Fibroblast of lung (primary cell): ENCODE results near the gene P4HTM. TPM values are rescaled to one million over a fixed set of nuclear protein-coding genes. Genes with fewer than 3 reads are reported as not detected.
A peak's percentile ranks its signal among the peaks of the same experiment; 100 is the strongest.

ENCODE experiments used
- DNase-seq, 2 donors: peaks; one replicate each; pipeline versions ENCODE4 v3.0.0 to v3.0.0-alpha.2; 2010; ENCODE audit warnings: low read depth in 2 of 2
- H2AFZ ChIP-seq: 2 replicates; pipeline ENCODE4 v1.5.1; 2012; ENCODE audit warnings: low read length, control low read depth, inconsistent platforms
- H3K27ac ChIP-seq: 2 replicates; pipeline ENCODE4 v1.5.1; 2011; ENCODE audit warnings: low read length, control low read depth; ENCODE audit not compliant: insufficient read depth
- H3K27me3 ChIP-seq: 2 replicates; pipeline ENCODE4 v1.5.1; 2011; ENCODE audit warnings: mild to moderate bottlenecking, low read length; ENCODE audit not compliant: control insufficient read depth, insufficient read depth
- H3K36me3 ChIP-seq: 2 replicates; pipeline ENCODE4 v1.5.1; 2011; ENCODE audit warnings: low read length; ENCODE audit not compliant: control insufficient read depth, insufficient read depth
- H3K4me1 ChIP-seq: 2 replicates; pipeline ENCODE4 v1.5.1; 2011; ENCODE audit warnings: low read length; ENCODE audit not compliant: control insufficient read depth, insufficient read depth; ENCODE audit errors: extremely low read depth
- H3K4me2 ChIP-seq: 2 replicates; pipeline ENCODE4 v1.5.1; 2011; ENCODE audit warnings: low read length, control low read depth; ENCODE audit not compliant: insufficient read depth; ENCODE audit errors: extremely low read depth
- H3K4me3 ChIP-seq, 4 experiments: fragments of 200-600 bp in 1 of 4; sonication (generic) in 1 of 4; replicated peaks in 1 of 4; 2 replicates each; pipeline ENCODE4 v1.5.1; 2011 to 2016; ENCODE audit warnings: low read length in 4 of 4, low read depth in 3 of 4, mild to moderate bottlenecking in 3 of 4, control low read depth in 2 of 4, inconsistent platforms in 1 of 4, mixed read lengths in 1 of 4; ENCODE audit not compliant: insufficient read depth in 1 of 4; ENCODE audit errors: control extremely low read depth in 1 of 4
- H3K79me2 ChIP-seq: 2 replicates; pipeline ENCODE4 v1.5.1; 2012; ENCODE audit warnings: mild to moderate bottlenecking, low read length, inconsistent platforms; ENCODE audit not compliant: control insufficient read depth, insufficient read depth
- H3K9ac ChIP-seq: 2 replicates; pipeline ENCODE4 v1.5.1; 2011; ENCODE audit warnings: mild to moderate bottlenecking, low read length, control low read depth; ENCODE audit not compliant: insufficient read depth
- H3K9me3 ChIP-seq: 2 replicates; pipeline ENCODE4 v1.5.1; 2012; ENCODE audit warnings: low read depth, low read length; ENCODE audit not compliant: control insufficient read depth, insufficient read depth
- H4K20me1 ChIP-seq: 2 replicates; pipeline ENCODE4 v1.5.1; 2011; ENCODE audit warnings: low read length; ENCODE audit not compliant: control insufficient read depth, insufficient read depth; ENCODE audit errors: extremely low read depth
- EZH2 ChIP-seq: IDR thresholded peaks from 2 replicates; pipeline ENCODE4 v1.5.1; 2012; ENCODE audit warnings: low read length, control low read depth, mild to moderate bottlenecking; ENCODE audit errors: missing control alignments
- polyA plus RNA-seq, 2 donors: library from polyadenylated mRNA; depleted of rRNA in 1 of 2; stranded (reverse) in 1 of 2; unstranded in 1 of 2; fragments of >200 nt; gene quantifications; 2 replicates each; pipeline ENCODE4 v1.2.1, GENCODE V29; 2011 to 2012; ENCODE audit warnings: missing spikeins in 1 of 2
- total RNA-seq: library from RNA; depleted of rRNA; stranded (reverse); fragments of >200 nt; gene quantifications from 2 replicates; pipeline ENCODE4 v1.2.1, GENCODE V29; 2014
- TF ChIP-seq, protein P1 (sequence below), 2 donors: IDR thresholded peaks in 1 of 2; conservative IDR thresholded peaks in 1 of 2; 1 replicate in 1 of 2; 2 replicates in 1 of 2; pipeline ENCODE4 v1.5.1; 2011 to 2012; ENCODE audit warnings: low read length in 2 of 2, control low read depth in 1 of 2, inconsistent platforms in 1 of 2, low read depth in 1 of 2, mild to moderate bottlenecking in 1 of 2

Gene P4HTM
- total and polyA plus RNA-seq, 2 donors (not counting 1 experiment from before 2014, with no cell fraction given), result 16.2 to 46.7 TPM

DNA sequence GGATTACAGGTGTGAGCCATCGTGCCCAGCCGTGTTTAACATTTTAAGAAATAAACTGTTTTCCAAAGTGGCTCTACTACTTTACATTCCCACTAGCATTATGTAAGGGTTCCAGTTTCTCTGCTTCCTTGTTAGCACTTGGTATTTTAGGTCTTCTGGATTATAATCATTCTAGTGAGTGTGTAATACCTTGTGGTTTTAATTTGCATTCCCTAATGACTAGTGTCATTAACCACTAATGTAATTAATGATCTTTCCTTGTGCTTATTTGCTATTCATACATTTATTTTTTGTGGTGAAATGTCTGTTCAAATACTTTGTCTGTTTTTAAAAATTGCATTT, 40.7 kb upstream of the P4HTM start:
- no peaks in the 10 kb centered on the region for H3K9me3 ChIP-seq
- peak in 1 of 2 donors; percentile 70 for DNase-seq
- H3K9ac ChIP-seq, result no peak overlapping the region
- no peak overlapping the region for H3K4me3 ChIP-seq
- H3K27me3 ChIP-seq, result no peaks in the 10 kb centered on the region
- H3K36me3 ChIP-seq, result no peaks in the 10 kb centered on the region
- peaks cover 3% of the 10 kb centered on the region for H3K4me1 ChIP-seq
- H3K4me2 ChIP-seq, result no peak overlapping the region
- H3K27ac ChIP-seq, result no peak overlapping the region
- no peaks in the 10 kb centered on the region for H4K20me1 ChIP-seq
- H3K79me2 ChIP-seq, result peaks cover 8% of the 10 kb centered on the region
- TF ChIP-seq EZH2, result no peak
- TF ChIP-seq, protein P1, sequence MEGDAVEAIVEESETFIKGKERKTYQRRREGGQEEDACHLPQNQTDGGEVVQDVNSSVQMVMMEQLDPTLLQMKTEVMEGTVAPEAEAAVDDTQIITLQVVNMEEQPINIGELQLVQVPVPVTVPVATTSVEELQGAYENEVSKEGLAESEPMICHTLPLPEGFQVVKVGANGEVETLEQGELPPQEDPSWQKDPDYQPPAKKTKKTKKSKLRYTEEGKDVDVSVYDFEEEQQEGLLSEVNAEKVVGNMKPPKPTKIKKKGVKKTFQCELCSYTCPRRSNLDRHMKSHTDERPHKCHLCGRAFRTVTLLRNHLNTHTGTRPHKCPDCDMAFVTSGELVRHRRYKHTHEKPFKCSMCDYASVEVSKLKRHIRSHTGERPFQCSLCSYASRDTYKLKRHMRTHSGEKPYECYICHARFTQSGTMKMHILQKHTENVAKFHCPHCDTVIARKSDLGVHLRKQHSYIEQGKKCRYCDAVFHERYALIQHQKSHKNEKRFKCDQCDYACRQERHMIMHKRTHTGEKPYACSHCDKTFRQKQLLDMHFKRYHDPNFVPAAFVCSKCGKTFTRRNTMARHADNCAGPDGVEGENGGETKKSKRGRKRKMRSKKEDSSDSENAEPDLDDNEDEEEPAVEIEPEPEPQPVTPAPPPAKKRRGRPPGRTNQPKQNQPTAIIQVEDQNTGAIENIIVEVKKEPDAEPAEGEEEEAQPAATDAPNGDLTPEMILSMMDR (conservative IDR thresholded peaks at IDR 0.05 in 1 of 2, IDR thresholded peaks at IDR 0.05 in 1 of 2; ENCODE audit: low read depth in 1 of 2, low read length in 2 of 2), result no peak
- H2AFZ ChIP-seq, result no peak overlapping the region

DNA sequence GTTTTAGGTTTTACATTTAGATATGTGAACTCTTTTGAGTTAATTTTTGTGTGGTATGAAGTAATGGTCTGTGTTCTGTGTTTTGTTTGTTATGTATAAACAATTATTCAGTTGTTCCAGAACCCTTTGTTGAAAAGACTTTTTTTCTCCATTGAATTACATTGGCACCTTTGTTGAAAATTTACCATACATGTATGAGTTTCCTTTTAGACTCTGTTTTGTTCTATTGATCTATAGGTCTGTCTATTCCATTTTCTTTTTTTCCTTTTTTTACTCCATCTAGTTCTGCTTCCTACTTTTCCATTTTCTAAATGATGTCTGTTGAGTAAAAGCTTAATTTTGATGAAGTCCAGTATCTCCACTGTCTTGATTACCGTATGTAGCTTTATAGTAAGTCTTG, 40.0 kb upstream of the P4HTM start:
- peaks cover 8% of the 10 kb centered on the region for H3K79me2 ChIP-seq
- no peak overlapping the region for H3K4me3 ChIP-seq
- H2AFZ ChIP-seq, result no peak overlapping the region
- no peaks in the 10 kb centered on the region for H3K27me3 ChIP-seq
- DNase-seq, result no peak
- no peak for TF ChIP-seq EZH2
- TF ChIP-seq, protein P1 (conservative IDR thresholded peaks at IDR 0.05 in 1 of 2, IDR thresholded peaks at IDR 0.05 in 1 of 2; ENCODE audit: low read depth in 1 of 2, low read length in 2 of 2), result no peak
- no peak overlapping the region for H3K9ac ChIP-seq
- H3K4me1 ChIP-seq, result peaks cover 3% of the 10 kb centered on the region
- H3K27ac ChIP-seq, result no peak overlapping the region
- H3K36me3 ChIP-seq, result no peaks in the 10 kb centered on the region
- H3K9me3 ChIP-seq, result no peaks in the 10 kb centered on the region
- H4K20me1 ChIP-seq, result no peaks in the 10 kb centered on the region
- no peak overlapping the region for H3K4me2 ChIP-seq

DNA sequence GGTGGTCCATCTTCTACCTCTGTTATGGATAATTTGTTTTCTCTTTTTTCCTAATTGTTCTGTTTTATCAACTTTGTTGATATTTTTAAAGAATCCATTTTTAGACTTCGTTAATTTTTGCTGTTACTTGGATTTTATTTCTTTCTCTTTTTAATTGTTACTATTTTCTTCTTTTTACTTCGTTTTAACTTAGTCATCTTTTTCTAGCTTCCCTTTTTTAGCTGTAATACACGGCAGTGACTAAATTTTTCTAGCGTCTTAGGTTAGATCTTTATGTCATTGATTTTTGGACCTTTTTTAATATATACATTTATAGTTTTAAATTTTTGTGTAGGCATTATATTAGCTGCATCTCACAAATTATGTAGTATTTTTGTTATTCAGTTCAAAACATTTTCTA, 38.3 kb upstream of the P4HTM start:
- Histone ChIP-seq H4K20me1 (no peaks in the 10 kb centered on the region), H3K79me2 (peaks cover 8% of the 10 kb centered on the region), H3K36me3 (no peaks in the 10 kb centered on the region), H3K4me3 (no peak overlapping the region), H3K4me2 (no peak overlapping the region), H3K9ac (no peak overlapping the region), H2AFZ (no peak overlapping the region), H3K4me1 (peaks cover 3% of the 10 kb centered on the region), H3K9me3 (no peaks in the 10 kb centered on the region), H3K27me3 (no peaks in the 10 kb centered on the region), H3K27ac (no peak overlapping the region)
- TF ChIP-seq, protein P1 (conservative IDR thresholded peaks at IDR 0.05 in 1 of 2, IDR thresholded peaks at IDR 0.05 in 1 of 2; ENCODE audit: low read depth in 1 of 2, low read length in 2 of 2), result no peak
- TF ChIP-seq EZH2, result no peak
- DNase-seq, result no peak
